Right ventricle myocardium inferior (tissue), 1 donor: Measurements from ENCODE around the gene CYP11A1. TPM values are rescaled to one million over a fixed set of nuclear protein-coding genes. Genes with fewer than 3 reads are reported as not detected.
A peak's percentile ranks its signal among the peaks of the same experiment; 100 is the strongest.

ENCODE experiments used
- ATAC-seq: fragments of 200-7000 bp; cut with Tn5 transposase; one replicate; pipeline ENCODE4 v1.9.1; 2020; ENCODE audit warnings: mild to moderate bottlenecking, moderate library complexity
- DNase-seq: peaks from one replicate; pipeline ENCODE4 v3.0.0; 2021; ENCODE audit errors: missing footprints
- intact Hi-C: fragments of 100-400 bp; cut with DNase I; formaldehyde crosslinking; loops from one replicate; pipeline ENCODE4 v1.11.0; 2022
- total RNA-seq: library from RNA; stranded (reverse); fragmentation: NEBNext Ultra II Directional; extraction: Animal tissue kit (Norgen Biotek cat#: 25700); gene quantifications from one replicate; pipeline ENCODE4 v1.2.1, GENCODE V29; 2021
- donor health status: DM: no; HTN: yes; CAD: no; lungs with severe emphysema.

CYP11A1 gene
- total RNA-seq, 1 donor from 2014 or later = 0.24 TPM

GRCh38 chr15:74402873-74403587, 35.6 kb upstream of the CYP11A1 start:
- intact Hi-C loops = no loop called here
- DNase-seq (no peak), ATAC-seq (no peak)

GRCh38 chr15:74402337-74402841, 34.9 kb upstream of the CYP11A1 start:
- DNase-seq = peak; percentile 55
- no peak for ATAC-seq

DNA sequence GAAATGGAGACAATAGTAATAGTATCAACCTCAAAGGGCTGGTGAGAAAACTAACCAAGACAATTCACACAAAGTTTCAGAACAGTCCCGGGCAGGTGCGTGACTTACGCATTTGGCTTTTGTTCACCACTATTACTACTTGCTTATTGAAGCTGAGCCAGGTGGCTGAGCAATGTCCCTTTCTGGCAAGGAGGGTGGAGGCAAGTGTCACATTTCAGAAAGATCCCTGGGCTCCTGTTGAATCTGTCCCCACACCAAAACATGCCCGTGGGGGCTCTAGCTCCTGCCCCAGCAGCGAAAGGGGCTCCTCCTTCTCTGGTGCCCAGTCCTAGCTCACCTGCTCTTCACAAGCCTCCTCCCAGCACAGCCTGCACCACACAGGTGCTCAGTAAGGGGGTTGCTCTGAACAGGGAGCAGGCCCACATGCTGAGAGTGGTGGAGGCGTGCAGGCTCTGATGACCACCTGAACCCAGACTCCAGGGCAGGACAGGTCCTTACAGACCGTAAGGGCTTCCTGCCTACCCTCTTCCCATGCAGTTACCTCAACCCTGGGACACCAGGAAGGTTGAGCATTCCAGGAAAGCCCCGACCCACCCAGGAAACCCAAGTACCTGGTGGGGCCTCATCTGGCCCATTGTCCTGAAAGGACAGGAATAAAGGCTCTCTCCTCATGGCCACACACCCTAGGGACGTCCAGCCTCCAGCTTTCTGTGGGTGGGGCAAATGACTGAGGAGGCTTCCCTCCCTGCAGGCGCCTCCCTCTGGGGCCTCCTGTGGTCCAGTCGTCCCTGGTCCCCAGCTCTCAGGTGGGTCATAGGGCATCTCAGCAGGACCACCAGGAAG, 33.7 kb upstream of the CYP11A1 start:
- DNase-seq (peak; percentile 39), ATAC-seq (no peak)
- intact Hi-C loops = no loop called here

More at GRCh38 chr15:74402337-74402841, 34.9 kb upstream of the CYP11A1 start:
- intact Hi-C loops = no loop called here

GRCh38 chr15:74400313-74400860, 32.9 kb upstream of the CYP11A1 start:
- peak; percentile 43 for DNase-seq

GRCh38 chr15:74399511-74400312, 32.3 kb upstream of the CYP11A1 start:
- intact Hi-C loops = no loop called here
- no peak for DNase-seq
- no peak for ATAC-seq

More at GRCh38 chr15:74400313-74400860, 32.9 kb upstream of the CYP11A1 start:
- intact Hi-C loops = no loop called here
- ATAC-seq = no peak

- DNase-seq (no peak), ATAC-seq (no peak)
- intact Hi-C loops = no loop called here
These were observed 31.7 kb upstream of the CYP11A1 start for GRCh38 chr15:74399100-74399499.

DNA sequence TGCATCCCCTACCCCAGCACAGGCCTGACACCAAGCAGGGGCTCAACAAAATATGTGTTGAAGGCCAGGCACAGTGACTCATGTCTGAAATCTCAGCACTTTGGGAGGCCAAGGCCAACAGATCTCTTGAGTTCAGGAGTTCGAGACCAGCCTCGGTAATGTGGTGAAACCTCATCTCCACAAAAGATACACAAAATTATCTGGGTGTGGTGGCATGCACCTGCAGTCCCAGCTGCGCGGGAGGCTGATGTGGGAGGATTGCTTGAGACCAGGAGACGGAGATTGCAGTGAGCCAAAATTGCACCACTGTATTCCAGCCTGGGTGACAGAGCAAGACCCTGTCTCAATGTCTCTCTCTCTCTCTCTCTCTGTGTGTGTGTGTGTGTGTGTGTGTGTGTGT, 30.7 kb upstream of the CYP11A1 start:
- DNase-seq (no peak), ATAC-seq (no peak)
- intact Hi-C loops = no loop called here

GRCh38 chr15:74397239-74398068, 30.0 kb upstream of the CYP11A1 start:
- peak; percentile 46 for DNase-seq
- intact Hi-C loops = no loop called here
- no peak for ATAC-seq

GRCh38 chr15:74396445-74397238, 29.2 kb upstream of the CYP11A1 start:
- ATAC-seq = no peak
- DNase-seq = peak; percentile 63
- intact Hi-C loops = no loop called here

GRCh38 chr15:74396146-74396438, 28.6 kb upstream of the CYP11A1 start:
- peak; percentile 50 for DNase-seq
- intact Hi-C loops = no loop called here
- no peak for ATAC-seq

DNA sequence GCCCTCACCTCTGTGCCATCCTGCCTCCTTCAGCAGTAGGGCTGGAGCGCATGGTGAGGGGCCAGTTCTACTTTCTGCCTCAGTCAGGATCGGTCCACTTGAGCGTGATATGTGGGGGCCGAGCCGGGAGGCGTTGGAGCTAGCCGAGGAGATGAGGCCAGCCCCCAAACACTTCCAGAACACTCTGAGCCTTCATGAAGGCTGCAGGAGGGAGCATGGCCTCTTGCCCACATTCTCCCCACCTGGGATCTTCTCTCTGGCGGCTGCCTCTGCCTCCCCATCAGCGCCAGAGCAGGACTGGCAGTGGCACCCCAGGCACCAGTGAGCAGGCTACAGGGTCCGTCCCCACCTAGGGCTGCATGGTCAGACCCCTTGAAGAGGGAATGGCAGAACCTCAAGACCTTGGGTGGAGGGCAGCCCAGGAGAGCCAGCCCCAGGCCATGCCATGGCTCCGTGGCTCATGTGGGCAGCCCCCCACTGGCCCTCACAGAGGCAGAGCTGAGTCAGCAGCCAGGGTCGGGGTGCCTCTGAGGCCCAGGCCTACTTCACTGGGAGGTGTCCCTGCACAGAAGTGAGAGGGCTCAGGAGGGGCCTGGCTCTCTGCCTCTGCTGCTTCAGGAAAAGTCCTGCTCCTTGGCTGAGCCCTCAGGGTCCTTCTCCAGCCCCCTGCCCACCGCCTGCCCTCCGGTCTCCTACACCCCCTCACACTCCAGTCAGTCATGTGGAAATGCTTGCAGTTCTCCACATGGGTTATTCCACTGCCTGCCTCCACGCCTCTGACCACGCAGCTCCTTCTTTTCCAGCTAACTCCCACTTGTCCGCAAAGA, 28.1 kb upstream of the CYP11A1 start:
- DNase-seq = peak; percentile 67
- intact Hi-C loops = no loop called here
- peak; percentile 17 for ATAC-seq

- DNase-seq (no peak), ATAC-seq (no peak)
- intact Hi-C loops = no loop called here
These were observed 26.8 kb upstream of the CYP11A1 start for GRCh38 chr15:74394090-74394846.

GRCh38 chr15:74393423-74393822, 26.0 kb upstream of the CYP11A1 start:
- intact Hi-C loops = no loop called here
- no peak for ATAC-seq
- DNase-seq = no peak

DNA sequence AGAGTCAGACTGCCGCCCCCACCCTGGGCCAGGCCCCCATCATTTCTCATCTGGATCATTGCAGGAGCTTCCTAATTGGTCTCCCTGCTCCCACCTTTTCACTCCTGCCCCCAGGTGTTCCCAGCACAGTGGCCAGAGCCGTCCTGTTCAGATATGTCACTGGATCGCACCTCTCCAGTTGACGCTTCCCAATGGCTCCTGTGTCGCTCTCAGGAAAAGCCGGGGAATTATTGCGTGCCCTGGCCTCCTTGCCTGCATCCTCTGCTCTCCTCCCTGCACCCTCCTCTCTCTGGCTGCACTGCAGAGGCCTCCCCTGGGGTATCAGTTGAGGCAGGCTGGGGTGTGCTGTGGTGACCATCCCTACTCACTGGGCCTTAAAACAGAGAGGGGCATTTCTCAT, 25.5 kb upstream of the CYP11A1 start:
- DNase-seq (no peak), ATAC-seq (no peak)
- intact Hi-C loops = no loop called here

DNA sequence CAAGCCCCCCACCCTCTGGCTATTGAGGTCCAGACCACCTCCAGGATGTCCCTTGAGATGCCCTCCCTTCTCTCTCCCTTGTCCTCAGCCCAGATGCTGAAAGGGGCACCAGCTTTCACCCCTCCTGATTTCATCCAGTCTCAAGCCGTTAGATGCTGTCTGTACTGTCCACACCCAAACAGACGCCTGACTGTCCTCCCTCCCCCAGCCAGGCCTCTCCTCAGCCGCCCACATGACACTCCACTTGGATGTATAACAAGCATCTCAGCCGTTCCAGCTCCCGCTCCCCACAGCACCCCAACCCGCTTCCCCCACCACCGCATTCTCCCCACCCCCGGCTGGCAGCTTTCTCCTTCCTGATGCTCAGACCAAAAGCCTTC, 25.0 kb upstream of the CYP11A1 start:
- ATAC-seq (no peak), DNase-seq (no peak)
- intact Hi-C loops = no loop called here
